Gastroesophageal sphincter (tissue), 3 donors: ENCODE measurements around the gene OSR1.
"Not testable (repeated sequence)": the region's sequence is repeated elsewhere in the genome, so short reads cannot be mapped to it uniquely, and the experiment has no call there.

Experiments
- CTCF ChIP-seq, 4 experiments: fragments of 200-600 bp in 2 of 4; fragments of 450-650 bp in 2 of 4; sonication (generic) in 1 of 4; IDR thresholded peaks; one replicate each; pipeline ENCODE4 v1.5.1; 2017 to 2019; ENCODE audit warnings: antibody characterized with exemption in 4 of 4, mild to moderate bottlenecking in 2 of 4, moderate library complexity in 2 of 4
- POLR2A ChIP-seq, 2 donors: fragments of 450-650 bp; IDR thresholded peaks; one replicate each; pipeline ENCODE4 v1.6.1; 2017; ENCODE audit warnings: antibody characterized with exemption in 2 of 2, mild to moderate bottlenecking in 2 of 2, moderate library complexity in 1 of 2
- POLR2AphosphoS5 ChIP-seq: sonication (generic); formaldehyde crosslinking; IDR thresholded peaks from one replicate; pipeline ENCODE4 v1.6.1; 2017; ENCODE audit warnings: antibody characterized with exemption

DNA sequence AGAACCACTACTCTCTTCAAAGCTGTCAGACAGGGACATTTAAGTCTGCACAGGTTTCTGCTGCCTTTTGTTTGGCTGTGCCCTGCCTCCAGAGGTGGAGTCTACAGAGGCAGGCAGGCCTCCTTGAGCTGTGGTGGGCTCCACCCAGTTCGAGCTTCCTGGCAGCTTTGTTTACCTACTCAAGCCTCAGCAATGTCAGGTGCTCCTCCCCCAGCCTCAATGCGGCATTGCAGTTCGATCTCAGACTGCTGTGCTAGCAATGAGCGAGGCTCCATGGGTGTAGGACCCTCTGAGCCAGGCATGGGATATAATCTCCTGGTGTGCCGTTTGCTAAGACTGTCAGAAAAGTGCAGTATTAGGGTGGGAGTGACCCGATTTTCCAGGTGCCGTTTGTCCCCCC, 31.0 kb upstream of the OSR1 start:
- TF ChIP-seq CTCF (IDR thresholded peaks at IDR 0.05); POLR2A (IDR thresholded peaks at IDR 0.05); POLR2AphosphoS5: not testable (repeated sequence)
